Panc1 (cell line): Measurements from ENCODE around the gene GMDS. TPM values are rescaled to one million over a fixed set of nuclear protein-coding genes. Genes with fewer than 3 reads are reported as not detected.

Source experiments
- ATAC-seq: fragments of 200-7000 bp; cut with Tn5 transposase; 2 replicates; pipeline ENCODE4 v1.9.1; 2020; ENCODE audit warnings: mild to moderate bottlenecking, moderate library complexity
- BruUV-seq: library from RNA; stranded (reverse); fragments of 400-500 nt; replicated peaks from 2 replicates; lab custom pipeline; 2021; lab: Mats Ljungman, UMichigan
- CTCF ChIA-PET: fragments of 300-600 bp; sonication (Branson Sonifier 250); formaldehyde crosslinking; loops from one replicate; lab custom pipeline; 2022; ENCODE audit warnings: antibody characterized with exemption; lab: Charles Lee
- POLR2A ChIA-PET: fragments of 300-600 bp; sonication (Branson Sonifier 250); formaldehyde crosslinking; loops from one replicate; lab custom pipeline; 2022; ENCODE audit warnings: antibody characterized with exemption; lab: Charles Lee
- DNase-seq: peaks from one replicate; pipeline ENCODE4 v3.0.0-alpha.2; 2010; ENCODE audit warnings: low read depth, low spot score
- H3K27ac ChIP-seq: 2 replicates; pipeline ENCODE4 v1.5.1; 2011; ENCODE audit warnings: mild to moderate bottlenecking, low read length, inconsistent platforms
- H3K27me3 ChIP-seq: fragments of 200-500 bp; sonication (Bioruptor generic); 2 replicates; pipeline ENCODE4 v1.6.0; 2014; ENCODE audit warnings: low read length, inconsistent platforms; ENCODE audit not compliant: control insufficient read depth, insufficient read depth
- H3K36me3 ChIP-seq: fragments of 200-500 bp; sonication (Bioruptor generic); 2 replicates; pipeline ENCODE4 v1.5.1; 2014; ENCODE audit warnings: inconsistent platforms, mild to moderate bottlenecking, low read length, moderate library complexity; ENCODE audit not compliant: control insufficient read depth, insufficient read depth
- H3K4me1 ChIP-seq: 2 replicates; pipeline ENCODE4 v1.5.1; 2011; ENCODE audit warnings: inconsistent platforms, mild to moderate bottlenecking, low read length, moderate library complexity; ENCODE audit not compliant: control insufficient read depth, insufficient read depth
- H3K4me3 ChIP-seq, 2 experiments: 2 replicates each; pipeline ENCODE4 v1.5.1; 2011 to 2012; ENCODE audit warnings: low read depth in 2 of 2, low read length in 2 of 2, mild to moderate bottlenecking in 2 of 2, inconsistent platforms in 1 of 2, moderate library complexity in 1 of 2
- H3K9me3 ChIP-seq: fragments of 200-500 bp; sonication (Bioruptor generic); 2 replicates; pipeline ENCODE4 v1.5.1; 2014; ENCODE audit warnings: low read depth, mild to moderate bottlenecking, inconsistent platforms, low read length, moderate library complexity; ENCODE audit not compliant: control insufficient read depth, insufficient read depth
- CTCF ChIP-seq: fragments of 450-650 bp; IDR thresholded peaks from 2 replicates; pipeline ENCODE4 v1.5.1; 2017; ENCODE audit warnings: mild to moderate bottlenecking
- POLR2AphosphoS5 ChIP-seq: IDR thresholded peaks from 2 replicates; pipeline ENCODE4 v1.6.1; 2012; ENCODE audit warnings: mild to moderate bottlenecking, low read depth, low read length, moderate library complexity
- REST ChIP-seq, 2 experiments: IDR thresholded peaks; 2 replicates each; pipeline ENCODE4 v1.6.1; 2011 to 2012; ENCODE audit warnings: low read depth in 2 of 2, control low read depth in 1 of 2, low read length in 1 of 2, mild to moderate bottlenecking in 1 of 2, moderate library complexity in 1 of 2; ENCODE audit not compliant: insufficient read depth in 1 of 2
- SIN3A ChIP-seq: IDR thresholded peaks from 2 replicates; pipeline ENCODE4 v1.6.1; 2012; ENCODE audit warnings: low read depth, mild to moderate bottlenecking, low read length, moderate library complexity, borderline replicate concordance; ENCODE audit not compliant: insufficient read depth
- TCF7L2 ChIP-seq: IDR thresholded peaks from 2 replicates; pipeline ENCODE4 v1.6.1; 2011; ENCODE audit warnings: mild to moderate bottlenecking, low read depth, low read length, inconsistent platforms
- in situ Hi-C: cut with HindIII; loops from 2 replicates; pipeline ENCODE4 v1.10.0; 2016; ENCODE audit warnings: low sequenced_read_pairs, low pct_unique_long_range_greater_than_20kb
- intact Hi-C: fragments of 100-400 bp; cut with micrococcal nuclease; formaldehyde crosslinking; loops from one replicate; pipeline ENCODE4 v1.10.0; 2022; ENCODE audit not compliant: unreplicated experiment
- total RNA-seq: library from RNA; stranded (reverse); gene quantifications from one replicate; pipeline ENCODE4 v1.2.1, GENCODE V29; 2021; ENCODE audit not compliant: unreplicated experiment

The GMDS gene
- total RNA-seq, 1 experiment from 2014 or later = 9.8 TPM

GRCh38 chr6:2111162-2111677, 134.2 kb downstream of the GMDS start:
- ChIA-PET CTCF (no interaction called here), POLR2A (no interaction called here)
- Histone ChIP-seq H3K9me3 (no peaks in the 10 kb centered on the region), H3K27ac (no peak overlapping the region), H3K27me3 (no peaks in the 10 kb centered on the region), H3K4me1 (no peaks in the 10 kb centered on the region), H3K36me3 (no peaks in the 10 kb centered on the region), H3K4me3 (no peak overlapping the region)
- in situ Hi-C loops = no loop called here
- intact Hi-C loops = no loop called here
- BruUV-seq = no TSS peak
- DNase-seq = peak; percentile 12
- no peak for TF ChIP-seq CTCF
- no peak for TF ChIP-seq REST (IDR thresholded peaks at IDR 0.05; ENCODE audit: insufficient read depth in 1 of 2, low read depth in 2 of 2, low read length in 1 of 2)
- TF ChIP-seq SIN3A = no peak
- TF ChIP-seq TCF7L2 = no peak
- no peak for TF ChIP-seq POLR2AphosphoS5
- no peak for ATAC-seq

- no TSS peak for BruUV-seq
- in situ Hi-C loops = no loop called here
- CTCF ChIA-PET = no interaction called here
Measured at GRCh38 chr6:2110504-2110903, 134.9 kb downstream of the GMDS start.

More at GRCh38 chr6:2110504-2110903, 134.9 kb downstream of the GMDS start:
- intact Hi-C loops = no loop called here
- Histone ChIP-seq H3K27me3 (no peaks in the 10 kb centered on the region), H3K27ac (no peak overlapping the region), H3K36me3 (no peaks in the 10 kb centered on the region), H3K4me1 (no peaks in the 10 kb centered on the region), H3K9me3 (no peaks in the 10 kb centered on the region), H3K4me3 (no peak overlapping the region)
- ATAC-seq (no peak), DNase-seq (no peak)
- TF ChIP-seq CTCF (no peak), SIN3A (no peak), REST (IDR thresholded peaks at IDR 0.05; ENCODE audit: insufficient read depth in 1 of 2, low read depth in 2 of 2, low read length in 1 of 2) (no peak), POLR2AphosphoS5 (no peak), TCF7L2 (no peak)
- POLR2A ChIA-PET = no interaction called here
